Mammary epithelial cell (primary cell): ENCODE measurements around the gene PPARA.

ENCODE experiments used
- EZH2 ChIP-seq: IDR thresholded peaks from 2 replicates; pipeline ENCODE4 v1.6.1; 2012; ENCODE audit warnings: low read length, inconsistent platforms, borderline replicate concordance
- TF ChIP-seq, protein P1 (sequence below), 2 donors: IDR thresholded peaks in 1 of 2; conservative IDR thresholded peaks in 1 of 2; 2 replicates each; pipeline ENCODE4 v1.5.1; 2011 to 2012; ENCODE audit warnings: inconsistent platforms in 2 of 2, low read length in 2 of 2, mild to moderate bottlenecking in 2 of 2, control low read depth in 1 of 2, low read depth in 1 of 2; ENCODE audit not compliant: insufficient read depth in 1 of 2; ENCODE audit errors: extremely low read depth in 1 of 2

DNA sequence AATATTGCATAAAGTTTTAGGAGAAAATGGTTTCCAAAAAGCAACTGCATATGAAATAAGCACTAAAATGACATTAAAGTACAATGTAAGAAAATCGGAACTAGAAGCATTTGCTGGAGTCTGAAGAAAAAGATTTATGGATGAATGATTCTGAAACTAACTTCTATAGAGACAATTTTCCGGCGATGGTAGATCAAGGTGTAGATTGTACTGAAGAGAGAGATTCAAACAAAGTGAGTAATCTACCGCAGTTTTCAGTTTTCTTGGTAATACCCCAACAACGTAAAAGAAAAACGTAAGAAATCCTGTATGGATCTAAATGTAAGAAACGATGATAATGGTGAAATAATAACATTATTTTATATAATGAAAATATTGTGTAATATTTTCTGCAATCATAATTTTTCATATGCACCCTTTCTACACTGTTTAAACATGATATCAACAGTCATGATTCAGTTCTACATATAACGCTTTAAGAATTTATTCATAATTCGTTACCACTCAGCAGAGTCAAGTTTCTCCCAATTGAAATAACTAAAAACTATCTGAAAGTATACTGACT lies 101.6 kb downstream of the PPARA start:
- TF ChIP-seq, protein P1, sequence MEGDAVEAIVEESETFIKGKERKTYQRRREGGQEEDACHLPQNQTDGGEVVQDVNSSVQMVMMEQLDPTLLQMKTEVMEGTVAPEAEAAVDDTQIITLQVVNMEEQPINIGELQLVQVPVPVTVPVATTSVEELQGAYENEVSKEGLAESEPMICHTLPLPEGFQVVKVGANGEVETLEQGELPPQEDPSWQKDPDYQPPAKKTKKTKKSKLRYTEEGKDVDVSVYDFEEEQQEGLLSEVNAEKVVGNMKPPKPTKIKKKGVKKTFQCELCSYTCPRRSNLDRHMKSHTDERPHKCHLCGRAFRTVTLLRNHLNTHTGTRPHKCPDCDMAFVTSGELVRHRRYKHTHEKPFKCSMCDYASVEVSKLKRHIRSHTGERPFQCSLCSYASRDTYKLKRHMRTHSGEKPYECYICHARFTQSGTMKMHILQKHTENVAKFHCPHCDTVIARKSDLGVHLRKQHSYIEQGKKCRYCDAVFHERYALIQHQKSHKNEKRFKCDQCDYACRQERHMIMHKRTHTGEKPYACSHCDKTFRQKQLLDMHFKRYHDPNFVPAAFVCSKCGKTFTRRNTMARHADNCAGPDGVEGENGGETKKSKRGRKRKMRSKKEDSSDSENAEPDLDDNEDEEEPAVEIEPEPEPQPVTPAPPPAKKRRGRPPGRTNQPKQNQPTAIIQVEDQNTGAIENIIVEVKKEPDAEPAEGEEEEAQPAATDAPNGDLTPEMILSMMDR (conservative IDR thresholded peaks at IDR 0.05 in 1 of 2, IDR thresholded peaks at IDR 0.05 in 1 of 2; ENCODE audit: extremely low read depth in 1 of 2, insufficient read depth in 1 of 2, low read depth in 1 of 2, low read length in 2 of 2), result no peak
- no peak for TF ChIP-seq EZH2
